Activated CD8-positive, alpha-beta memory T cell treated with anti-CD3 and anti-CD28 coated beads for 4 hours (primary cell): ENCODE data around the gene DLG5.

Experiments
- DNase-seq, 2 donors: peaks; one replicate each; pipeline ENCODE4 v3.0.0-alpha.2; 2020; ENCODE audit warnings: low read depth in 2 of 2

The DLG5 gene

GRCh38 chr10:77867124-77867719, 59.3 kb downstream of the DLG5 start:
- DNase-seq, result no peak

GRCh38 chr10:77866598-77866997, 60.0 kb downstream of the DLG5 start:
- DNase-seq, result no peak

- no peak for DNase-seq
These were observed 60.8 kb downstream of the DLG5 start for GRCh38 chr10:77865580-77866324.

- DNase-seq, result no peak
These were observed 62.3 kb downstream of the DLG5 start for GRCh38 chr10:77864151-77864851.

- no peak for DNase-seq
These were observed 63.1 kb downstream of the DLG5 start for GRCh38 chr10:77863446-77863845.

- DNase-seq, result no peak
These were observed 64.0 kb downstream of the DLG5 start for GRCh38 chr10:77862595-77862994.

DNA sequence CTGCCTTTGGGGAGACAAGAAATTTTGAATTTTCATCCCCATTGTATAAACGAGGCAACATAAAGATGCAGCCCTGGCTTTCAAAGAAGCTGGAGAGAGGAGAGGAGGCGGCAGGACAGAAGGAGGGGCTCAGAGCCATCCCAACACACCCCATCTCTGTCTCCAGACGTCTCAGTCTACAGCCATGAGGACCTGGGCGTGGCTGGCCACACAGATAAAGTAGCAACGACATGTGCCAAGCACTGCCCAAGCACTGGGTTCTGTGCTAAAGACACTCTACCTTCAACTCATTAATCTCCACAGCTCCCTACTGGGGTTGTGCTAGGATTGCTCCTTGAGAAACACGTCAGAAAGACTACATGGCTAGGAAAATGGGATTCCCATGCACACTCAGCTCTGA, 65.2 kb downstream of the DLG5 start:
- DNase-seq, result no peak

DNA sequence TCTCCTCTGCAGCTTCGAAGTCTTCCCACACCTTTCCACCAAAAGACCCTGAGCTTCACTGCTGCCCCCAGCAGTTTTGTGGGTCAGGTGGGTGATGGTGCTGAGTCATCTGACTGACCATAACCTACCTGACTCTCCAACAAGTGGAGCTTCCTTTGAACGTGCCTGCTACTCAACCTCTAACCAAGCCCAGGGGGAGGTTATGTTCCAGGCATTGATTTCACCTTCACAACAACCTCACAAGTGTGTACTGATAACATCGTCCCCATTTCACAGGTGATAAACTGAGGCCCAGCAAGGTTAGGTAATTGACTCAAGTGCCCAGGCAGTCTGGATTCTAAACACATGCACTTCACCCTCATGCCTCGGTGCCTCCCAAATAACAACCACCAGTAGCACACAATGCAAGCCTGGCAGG, 66.7 kb downstream of the DLG5 start:
- DNase-seq, result no peak

GRCh38 chr10:77859200-77859864, 67.2 kb downstream of the DLG5 start:
- no peak for DNase-seq

DNA sequence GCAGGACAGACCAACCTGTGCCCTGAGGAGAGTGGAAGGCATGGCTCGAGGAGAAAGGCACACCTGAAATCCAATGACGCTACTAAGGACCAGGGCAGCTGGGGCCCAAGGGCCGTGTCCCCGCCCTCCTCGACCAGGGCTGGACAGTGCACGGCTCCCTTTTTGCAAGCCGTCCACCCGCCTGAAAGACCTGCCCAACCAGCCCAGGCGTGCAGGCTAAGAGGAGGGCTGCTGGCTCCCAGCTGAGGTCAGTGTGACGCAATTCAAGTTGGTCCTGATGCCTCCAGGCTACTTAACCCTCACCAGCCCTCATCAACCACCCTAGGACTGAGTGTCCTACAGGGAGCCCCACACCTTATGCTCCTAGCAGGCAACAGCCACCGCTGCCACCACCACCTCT, 69.3 kb downstream of the DLG5 start:
- no peak for DNase-seq

GRCh38 chr10:77856566-77856965, 70.0 kb downstream of the DLG5 start:
- no peak for DNase-seq

GRCh38 chr10:77855404-77856155, 71.0 kb downstream of the DLG5 start:
- no peak for DNase-seq

- no peak for DNase-seq
These were observed 72.4 kb downstream of the DLG5 start for GRCh38 chr10:77854115-77854514.

DNA sequence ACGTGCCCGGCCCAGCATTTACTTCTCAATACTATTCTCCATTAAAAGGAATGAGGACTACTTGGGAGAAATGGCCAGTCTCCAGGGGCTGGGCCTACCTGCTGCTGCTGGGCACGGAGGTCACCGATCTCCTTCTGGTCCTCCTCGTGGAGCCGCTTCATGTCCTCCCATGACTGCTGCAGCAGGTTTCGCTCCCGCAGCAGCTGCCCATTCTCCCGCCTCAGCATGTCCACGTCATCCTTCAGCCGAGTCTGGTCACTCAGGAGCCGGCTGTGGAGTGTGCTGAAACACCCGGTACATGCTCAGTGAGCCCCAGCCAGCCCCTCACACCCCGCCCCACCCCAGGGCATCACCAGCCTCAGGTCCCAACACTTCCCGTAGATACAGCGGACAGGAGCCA, 73.3 kb downstream of the DLG5 start:
- no peak for DNase-seq

- DNase-seq, result no peak
These were observed 75.8 kb downstream of the DLG5 start for GRCh38 chr10:77850620-77851231.

DNA sequence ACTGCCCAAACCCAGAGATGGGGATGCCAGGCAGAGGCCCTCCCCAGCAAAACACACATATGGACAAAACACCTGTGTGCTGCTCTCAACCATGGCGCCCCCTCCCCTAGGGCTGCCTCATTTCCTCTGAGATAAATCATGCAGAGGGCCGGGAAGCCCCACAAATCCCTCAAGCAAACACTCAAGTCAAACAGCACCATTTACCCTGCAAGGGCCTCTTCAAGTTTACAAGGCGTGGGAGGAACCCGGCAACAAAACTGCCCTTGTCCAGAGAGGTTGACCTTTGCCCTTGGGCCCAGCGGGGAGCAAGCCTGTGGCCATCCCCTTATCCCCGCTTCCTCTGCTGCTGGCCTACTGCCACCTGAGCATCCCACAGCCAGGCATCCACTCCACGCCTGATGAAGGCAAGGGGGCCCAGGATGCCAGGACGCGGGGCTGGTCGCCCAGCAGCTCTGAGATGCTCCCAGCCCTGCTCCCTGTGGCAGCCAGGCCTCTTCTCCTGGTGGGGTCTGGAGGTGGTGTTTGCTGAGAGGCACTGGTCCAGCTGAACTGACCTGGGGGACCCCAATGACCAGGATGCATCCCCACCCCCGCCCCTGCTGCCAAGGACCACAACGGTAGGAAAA, 77.4 kb downstream of the DLG5 start:
- no peak for DNase-seq

DNA sequence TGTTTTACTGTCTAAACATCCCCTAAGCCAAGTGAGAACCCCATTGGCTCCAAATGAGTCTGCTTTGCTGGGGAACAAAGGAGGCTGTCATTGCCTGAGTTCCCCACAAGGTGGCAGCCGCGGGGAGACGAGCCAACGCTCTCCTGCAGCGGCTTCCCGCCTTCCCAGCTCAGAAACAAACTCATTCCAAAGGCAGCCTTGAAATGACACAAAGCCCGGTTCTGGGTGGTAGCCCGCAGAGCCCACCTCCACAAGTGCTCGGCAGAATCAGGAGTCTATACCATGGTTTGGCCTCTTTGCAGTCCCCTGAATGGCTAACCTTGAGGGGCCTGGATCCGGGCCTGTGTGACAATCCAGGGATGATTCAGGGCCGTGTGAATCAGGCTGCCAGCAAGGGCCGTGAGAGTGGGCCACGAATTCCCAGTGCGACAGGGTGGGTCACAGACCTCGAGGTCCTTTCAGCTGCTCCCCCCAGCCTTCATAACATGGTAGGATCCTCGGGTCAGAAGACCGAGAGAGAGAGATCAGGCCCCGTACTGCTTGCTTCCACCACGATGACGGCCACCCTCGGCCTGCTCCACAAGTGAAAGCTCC, 79.7 kb downstream of the DLG5 start:
- peak in 1 of 2 donors; percentile 19 for DNase-seq

GRCh38 chr10:77845451-77845850, 81.1 kb downstream of the DLG5 start:
- DNase-seq, result no peak

DNA sequence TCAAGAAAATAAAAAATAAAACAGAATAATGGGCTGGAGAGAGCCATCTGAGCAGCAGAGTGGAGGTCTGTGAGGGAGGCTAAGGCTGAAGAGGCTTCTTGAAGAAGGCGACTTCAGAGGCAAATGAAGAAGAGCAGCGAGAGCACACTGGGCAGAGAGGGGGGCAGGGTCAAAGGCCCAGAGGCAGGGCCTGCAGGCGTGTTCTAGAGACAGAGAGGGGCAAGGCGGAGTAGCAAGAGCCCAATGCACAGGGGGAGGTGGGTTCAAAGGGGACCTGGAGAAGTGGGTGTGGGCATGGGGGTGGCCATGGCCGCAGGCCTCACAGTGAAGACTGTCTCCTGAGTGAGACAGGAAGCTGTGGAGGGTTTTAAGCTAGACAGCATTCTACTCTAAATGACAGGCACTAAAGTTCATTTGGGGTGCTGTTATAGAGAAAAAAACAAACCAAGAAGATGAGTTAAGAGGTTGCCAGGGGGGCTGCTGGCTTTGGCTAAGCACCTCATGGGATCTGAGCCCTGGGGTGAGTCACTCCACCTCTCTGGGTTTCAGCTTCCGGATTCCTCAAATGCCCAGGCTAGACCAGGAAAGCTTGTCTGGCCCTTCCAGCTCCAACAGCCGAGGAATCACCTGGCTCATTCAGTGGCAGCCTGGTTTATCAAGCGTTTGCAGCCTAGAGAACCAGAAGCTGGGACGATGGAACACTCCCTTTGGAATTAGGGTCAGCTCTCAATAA, 81.7 kb downstream of the DLG5 start:
- DNase-seq, result no peak

DNA sequence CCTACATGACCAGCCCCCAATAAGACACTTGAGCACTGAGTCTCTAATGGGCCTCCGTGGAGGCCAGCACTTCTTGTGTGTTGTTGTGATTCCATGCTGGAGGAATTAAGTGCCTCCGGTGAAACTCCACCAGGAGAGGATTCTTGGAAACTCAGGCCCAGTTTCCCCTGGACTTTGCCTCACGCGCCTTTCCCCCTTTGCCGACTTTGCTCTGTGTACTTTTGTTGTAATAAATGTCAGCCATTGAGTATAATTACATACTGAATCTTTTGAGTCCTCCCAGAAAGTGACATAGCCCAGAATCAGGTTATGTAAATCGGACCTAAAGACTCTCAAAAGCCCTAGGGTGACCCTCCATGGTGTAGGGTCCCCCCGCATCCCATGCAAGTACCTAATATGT, 82.4 kb downstream of the DLG5 start:
- no peak for DNase-seq
